BJ (cell line): ENCODE results near the gene SNX8. TPM values are rescaled to one million over a fixed set of nuclear protein-coding genes. Genes with fewer than 3 reads are reported as not detected.

Experiments
- CTCF ChIA-PET: fragments of 350-600 bp; formaldehyde crosslinking; extraction: SDS; loops from one replicate; lab custom pipeline; 2021; ENCODE audit warnings: antibody characterized with exemption, inconsistent platforms; lab: Yijun Ruan, JAX
- POLR2A ChIA-PET: fragments of 300-600 bp; sonication (Branson Sonifier 250); formaldehyde crosslinking; extraction: SDS; loops from one replicate; lab custom pipeline; 2021; ENCODE audit warnings: antibody characterized with exemption; lab: Charles Lee
- DNase-seq: peaks from one replicate; pipeline ENCODE4 v3.0.0-alpha.2; 2011; ENCODE audit warnings: low read depth
- H3K27me3 ChIP-seq: 2 replicates; pipeline ENCODE4 v1.6.0; 2011; ENCODE audit warnings: low read length; ENCODE audit not compliant: control insufficient read depth, insufficient read depth
- H3K36me3 ChIP-seq: 2 replicates; pipeline ENCODE4 v1.5.1; 2011; ENCODE audit warnings: low read length; ENCODE audit not compliant: control insufficient read depth, insufficient read depth
- H3K4me3 ChIP-seq: 2 replicates; pipeline ENCODE4 v1.5.1; 2011; ENCODE audit warnings: low read depth, mild to moderate bottlenecking, control low read depth, low read length
- polyA plus RNA-seq: library from polyadenylated mRNA; depleted of rRNA; stranded (reverse); fragments of >200 nt; gene quantifications from 2 replicates; pipeline ENCODE4 v1.2.3, GENCODE V29; 2011
- TF ChIP-seq, protein P1 (sequence below): IDR thresholded peaks from 2 replicates; pipeline ENCODE4 v1.5.1; 2011; ENCODE audit warnings: low read depth, mild to moderate bottlenecking, control low read depth, inconsistent platforms, low read length, moderate library complexity; ENCODE audit not compliant: insufficient read depth

SNX8 gene
- polyA plus RNA-seq, 1 experiment: 62.1 TPM

DNA sequence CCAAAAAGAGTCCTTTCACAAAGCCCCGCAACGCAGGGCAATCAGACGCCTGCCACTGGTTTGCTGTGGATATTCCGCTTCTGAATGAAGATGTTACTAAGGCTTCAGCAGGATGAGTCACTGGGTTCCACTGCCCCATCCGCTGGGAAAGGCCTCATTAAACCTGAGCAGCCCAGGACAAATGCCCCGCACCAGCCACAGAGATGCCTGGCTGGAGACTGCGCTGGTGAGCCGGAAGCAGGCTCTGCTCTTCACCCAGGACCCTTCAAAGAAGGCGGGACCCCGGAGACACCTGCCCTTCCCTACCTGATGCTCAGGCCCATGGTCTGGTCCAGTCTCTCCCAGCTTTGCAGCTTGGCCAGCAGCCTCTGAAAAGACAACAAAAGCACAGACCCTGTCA is 101.3 kb downstream of the SNX8 start:
- TF ChIP-seq, protein P1, sequence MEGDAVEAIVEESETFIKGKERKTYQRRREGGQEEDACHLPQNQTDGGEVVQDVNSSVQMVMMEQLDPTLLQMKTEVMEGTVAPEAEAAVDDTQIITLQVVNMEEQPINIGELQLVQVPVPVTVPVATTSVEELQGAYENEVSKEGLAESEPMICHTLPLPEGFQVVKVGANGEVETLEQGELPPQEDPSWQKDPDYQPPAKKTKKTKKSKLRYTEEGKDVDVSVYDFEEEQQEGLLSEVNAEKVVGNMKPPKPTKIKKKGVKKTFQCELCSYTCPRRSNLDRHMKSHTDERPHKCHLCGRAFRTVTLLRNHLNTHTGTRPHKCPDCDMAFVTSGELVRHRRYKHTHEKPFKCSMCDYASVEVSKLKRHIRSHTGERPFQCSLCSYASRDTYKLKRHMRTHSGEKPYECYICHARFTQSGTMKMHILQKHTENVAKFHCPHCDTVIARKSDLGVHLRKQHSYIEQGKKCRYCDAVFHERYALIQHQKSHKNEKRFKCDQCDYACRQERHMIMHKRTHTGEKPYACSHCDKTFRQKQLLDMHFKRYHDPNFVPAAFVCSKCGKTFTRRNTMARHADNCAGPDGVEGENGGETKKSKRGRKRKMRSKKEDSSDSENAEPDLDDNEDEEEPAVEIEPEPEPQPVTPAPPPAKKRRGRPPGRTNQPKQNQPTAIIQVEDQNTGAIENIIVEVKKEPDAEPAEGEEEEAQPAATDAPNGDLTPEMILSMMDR: no peak
- ChIA-PET CTCF (no interaction called here), POLR2A (no interaction called here)

DNA sequence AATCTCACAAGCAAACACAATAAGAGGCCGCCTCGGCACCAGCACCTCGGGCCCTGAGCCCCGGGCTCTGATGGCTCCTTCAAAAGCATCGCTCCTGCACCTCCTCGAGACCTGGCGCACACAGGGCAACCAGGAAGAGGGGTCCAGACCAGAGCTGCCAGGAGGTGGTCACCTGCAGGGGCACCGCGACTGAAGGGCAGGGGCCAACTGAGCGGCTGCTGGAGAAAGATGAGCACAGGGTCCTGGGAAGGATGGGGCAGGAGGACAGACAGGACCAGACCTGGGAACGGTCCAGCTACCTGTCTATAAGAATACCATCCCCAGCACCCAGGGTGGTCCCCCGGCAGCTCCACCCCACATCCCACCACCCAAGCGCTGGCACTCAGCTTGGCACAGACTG is 102.3 kb downstream of the SNX8 start:
- Histone ChIP-seq H3K36me3 (peaks cover 28% of the 10 kb centered on the region), H3K4me3 (no peak overlapping the region), H3K27me3 (no peaks in the 10 kb centered on the region)
- ChIA-PET CTCF (interaction anchor here (0.6 to 1.5 kb wide), 3 partner anchors 136 to 633 kb away, joined by 3 to 4 read pairs (median 4); no protein-coding TSS in a partner anchor), POLR2A (no interaction called here)
- TF ChIP-seq, protein P1: no peak
- DNase-seq: no peak

More for the DNA sequence above, 101.3 kb downstream of the SNX8 start:
- H3K4me3 ChIP-seq: no peak overlapping the region
- H3K27me3 ChIP-seq: no peaks in the 10 kb centered on the region
- DNase-seq: no peak
- H3K36me3 ChIP-seq: peaks cover 33% of the 10 kb centered on the region

DNA sequence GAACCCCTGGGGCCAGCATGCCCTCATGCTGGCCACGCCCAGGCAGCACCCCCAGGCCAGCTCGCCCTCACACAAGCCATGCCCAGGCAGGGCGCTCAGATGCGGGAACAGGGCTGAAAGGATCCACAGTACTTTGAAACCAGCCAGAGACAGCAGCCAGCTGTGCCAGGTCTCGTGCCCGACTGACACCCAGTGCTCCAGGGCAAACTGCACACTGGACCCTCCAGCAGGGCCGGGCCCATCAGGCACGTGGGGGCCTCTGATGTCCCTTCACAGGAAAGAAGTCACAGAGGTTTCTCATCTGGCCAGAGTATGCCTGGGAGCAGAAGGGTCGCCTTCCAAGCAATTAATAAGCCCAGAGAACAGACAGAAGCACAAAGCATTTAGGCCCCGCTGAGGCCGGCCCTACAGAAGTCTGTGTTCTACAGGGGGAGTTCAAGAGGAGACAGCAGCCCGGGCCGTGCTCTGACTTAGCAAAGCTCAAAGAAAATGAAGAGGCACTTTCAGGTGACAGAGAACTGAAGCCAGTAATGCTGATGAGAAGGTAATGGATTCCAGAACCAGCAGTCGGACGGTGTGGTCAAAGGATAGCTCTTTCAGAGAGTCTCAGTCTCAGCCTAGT is 102.9 kb downstream of the SNX8 start:
- Histone ChIP-seq H3K4me3 (no peak overlapping the region), H3K36me3 (peaks cover 25% of the 10 kb centered on the region), H3K27me3 (no peaks in the 10 kb centered on the region)
- TF ChIP-seq, protein P1: no peak
- CTCF ChIA-PET: interaction anchor here (0.6 to 2.5 kb wide), 4 partner anchors 137 to 632 kb away, joined by 3 to 15 read pairs (median 4); no protein-coding TSS in a partner anchor
- POLR2A ChIA-PET: no interaction called here
- DNase-seq: no peak

DNA sequence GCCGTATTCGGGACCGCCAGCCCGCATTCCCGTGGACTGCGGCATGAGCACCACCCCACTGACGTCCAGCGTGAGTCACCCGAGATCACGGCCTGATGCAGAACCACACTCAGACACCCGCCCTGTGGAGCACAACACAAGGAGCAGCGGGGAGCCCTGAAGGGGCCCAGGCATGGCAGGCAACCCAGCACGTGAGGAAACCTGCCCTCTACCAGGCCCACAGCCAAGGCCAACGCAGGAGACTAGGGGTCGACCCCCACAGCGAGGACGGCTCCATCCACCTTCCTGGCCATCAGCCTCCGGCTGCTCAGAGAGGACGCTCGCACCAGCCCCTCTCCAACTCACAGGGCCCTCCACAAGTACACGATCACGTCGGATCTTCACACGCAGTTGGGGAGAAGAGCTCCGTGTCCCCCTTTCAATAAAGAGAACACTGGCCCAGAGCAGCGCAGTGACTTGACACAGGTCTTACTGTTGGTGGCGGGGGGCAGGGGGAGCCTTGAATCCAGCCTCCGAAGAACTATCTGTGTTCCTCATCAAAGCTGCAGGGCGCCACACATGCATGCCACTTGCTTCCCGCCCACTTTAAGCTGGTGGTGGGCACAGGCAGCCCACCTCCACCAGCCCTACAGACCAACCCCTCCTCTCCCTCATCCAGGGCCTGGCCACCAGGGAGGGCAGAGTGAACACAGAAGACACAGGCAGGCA is 103.5 kb downstream of the SNX8 start:
- Histone ChIP-seq H3K27me3 (no peaks in the 10 kb centered on the region), H3K4me3 (no peak overlapping the region), H3K36me3 (peaks cover 20% of the 10 kb centered on the region)
- ChIA-PET CTCF (interaction anchor here (1.1 to 2.5 kb wide), 6 partner anchors 35 to 632 kb away, joined by 3 to 15 read pairs (median 5); no protein-coding TSS in a partner anchor), POLR2A (no interaction called here)
- TF ChIP-seq, protein P1: no peak
- no peak for DNase-seq

DNA sequence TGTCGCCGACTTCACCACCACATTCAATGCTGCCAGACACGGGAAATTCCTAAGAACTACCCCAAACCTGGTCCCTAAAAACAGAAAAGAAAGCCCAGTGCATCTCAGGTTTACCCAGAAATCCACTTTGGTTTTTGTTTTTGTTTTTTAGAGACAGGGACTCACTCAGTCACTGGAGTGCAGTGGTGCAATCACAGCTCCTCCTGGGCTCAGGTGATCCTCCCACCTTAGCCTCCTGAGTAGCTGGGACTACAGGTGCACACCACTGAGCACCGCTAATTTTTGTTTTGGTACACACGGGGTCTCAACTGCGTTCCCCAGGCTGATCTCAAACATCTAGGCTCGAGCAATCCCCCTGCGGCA is 104.3 kb downstream of the SNX8 start:
- POLR2A ChIA-PET: no interaction called here
- Histone ChIP-seq H3K27me3 (no peaks in the 10 kb centered on the region), H3K4me3 (no peak overlapping the region), H3K36me3 (peaks cover 17% of the 10 kb centered on the region)
- no peak for DNase-seq
- TF ChIP-seq, protein P1: no peak
- CTCF ChIA-PET: interaction anchor here (0.8 to 2.5 kb wide), 25 partner anchors 15 to 675 kb away, joined by 3 to 15 read pairs (median 4); no protein-coding TSS in a partner anchor
